Neuronal stem cell (in vitro differentiated cells): ENCODE results near the gene LYRM9.
"Not testable (repeated sequence)": the region's sequence is repeated elsewhere in the genome, so short reads cannot be mapped to it uniquely, and the experiment has no call there.

Source experiments
- DNase-seq: peaks from one replicate; pipeline ENCODE4 v3.0.0-alpha.2; 2013; ENCODE audit warnings: low spot score
- H2AFZ ChIP-seq: one replicate; pipeline ENCODE4 v1.6.1; 2013; ENCODE audit warnings: mild to moderate bottlenecking, low read length, inconsistent platforms
- H2AK5ac ChIP-seq: 2 replicates; pipeline ENCODE4 v1.6.1; 2013; ENCODE audit warnings: low read depth, mild to moderate bottlenecking, inconsistent platforms, low read length, moderate library complexity, mixed read lengths
- H2BK120ac ChIP-seq: 2 replicates; pipeline ENCODE4 v1.6.1; 2013; ENCODE audit warnings: low read depth, mild to moderate bottlenecking, inconsistent platforms, low read length, moderate library complexity, mixed read lengths
- H2BK12ac ChIP-seq: one replicate; pipeline ENCODE4 v1.6.1; 2013; ENCODE audit warnings: low read length, inconsistent platforms
- H2BK15ac ChIP-seq: 2 replicates; pipeline ENCODE4 v1.6.1; 2013; ENCODE audit warnings: mild to moderate bottlenecking, low read length, inconsistent platforms, mixed read lengths
- H2BK5ac ChIP-seq: one replicate; pipeline ENCODE4 v1.6.1; 2013; ENCODE audit warnings: inconsistent platforms, mild to moderate bottlenecking, low read length, moderate library complexity
- H3K14ac ChIP-seq: one replicate; pipeline ENCODE4 v1.6.1; 2013; ENCODE audit warnings: low read length, inconsistent platforms
- H3K18ac ChIP-seq: 2 replicates; pipeline ENCODE4 v1.6.1; 2013; ENCODE audit warnings: low read length, inconsistent platforms
- H3K23ac ChIP-seq: 2 replicates; pipeline ENCODE4 v1.6.1; 2013; ENCODE audit warnings: low read depth, mild to moderate bottlenecking, mixed read lengths, low read length, inconsistent platforms; ENCODE audit not compliant: poor library complexity
- H3K27ac ChIP-seq: replicated peaks from 3 replicates; pipeline ENCODE4 v1.5.1; 2013; ENCODE audit warnings: low read length, inconsistent platforms
- H3K27me3 ChIP-seq, 3 experiments: 2 replicates each; pipeline ENCODE4 v1.6.1; 2013; ENCODE audit warnings: low read length in 3 of 3, mild to moderate bottlenecking in 2 of 3, inconsistent platforms in 1 of 3, low read depth in 1 of 3, mixed read lengths in 1 of 3, moderate library complexity in 1 of 3; ENCODE audit not compliant: control insufficient read depth in 3 of 3, insufficient read depth in 3 of 3
- H3K36me3 ChIP-seq, 2 donors: replicated peaks in 1 of 2; 2 replicates each; pipeline ENCODE4 v1.6.1; 2013; ENCODE audit warnings: low read length in 2 of 2; ENCODE audit not compliant: control insufficient read depth in 2 of 2, insufficient read depth in 2 of 2
- H3K4ac ChIP-seq: 2 replicates; pipeline ENCODE4 v1.6.1; 2013; ENCODE audit warnings: inconsistent platforms, mild to moderate bottlenecking, low read length, moderate library complexity
- H3K4me1 ChIP-seq, 2 donors: 1 replicate in 1 of 2; 2 replicates in 1 of 2; pipeline ENCODE4 v1.6.1; 2013; ENCODE audit warnings: low read length in 2 of 2, low read depth in 1 of 2; ENCODE audit not compliant: control insufficient read depth in 2 of 2, insufficient read depth in 1 of 2
- H3K4me2 ChIP-seq: one replicate; pipeline ENCODE4 v1.6.1; 2013; ENCODE audit warnings: mild to moderate bottlenecking, low read length, inconsistent platforms; ENCODE audit not compliant: insufficient read depth, poor library complexity, severe bottlenecking
- H3K4me3 ChIP-seq, 2 donors: 2 replicates each; pipeline ENCODE4 v1.5.1; 2013; ENCODE audit warnings: low read length in 2 of 2, mild to moderate bottlenecking in 2 of 2, inconsistent platforms in 1 of 2, moderate library complexity in 1 of 2
- H3K79me1 ChIP-seq: one replicate; pipeline ENCODE4 v1.6.1; 2013; ENCODE audit warnings: low read depth, mild to moderate bottlenecking, inconsistent platforms, low read length, moderate library complexity
- H3K9ac ChIP-seq: one replicate; pipeline ENCODE4 v1.6.1; 2013; ENCODE audit warnings: mild to moderate bottlenecking, low read depth, low read length, inconsistent platforms; ENCODE audit not compliant: poor library complexity
- H3K9me3 ChIP-seq, 2 donors: replicated peaks in 1 of 2; 2 replicates each; pipeline versions ENCODE3 to v1.6.1; 2013; ENCODE audit warnings: low read length in 2 of 2, mild to moderate bottlenecking in 2 of 2, inconsistent platforms in 1 of 2, low read depth in 1 of 2, mixed read lengths in 1 of 2, moderate library complexity in 1 of 2; ENCODE audit not compliant: control insufficient read depth in 2 of 2, insufficient read depth in 1 of 2
- H4K8ac ChIP-seq: one replicate; pipeline ENCODE4 v1.6.1; 2013; ENCODE audit warnings: low read depth, mild to moderate bottlenecking, inconsistent platforms, low read length, moderate library complexity
- H4K91ac ChIP-seq: one replicate; pipeline ENCODE4 v1.6.1; 2013; ENCODE audit warnings: low read length, low read depth, mild to moderate bottlenecking, inconsistent platforms; ENCODE audit not compliant: poor library complexity
- WGBS, 2 donors: extraction: QIAGEN DNeasy Blood & Tissue Kit; methylation state at CpG; one replicate each; pipeline ENCODE4 v1.1.7; 2013; ENCODE audit warnings: missing lambda C conversion rate in 2 of 2, mixed read lengths in 1 of 2; ENCODE audit not compliant: insufficient read length in 2 of 2, insufficient replicate concordance in 1 of 2; ENCODE audit errors: extremely low coverage in 2 of 2; 5-methylcytosine and 5-hydroxymethylcytosine counted together

LYRM9 gene

DNA sequence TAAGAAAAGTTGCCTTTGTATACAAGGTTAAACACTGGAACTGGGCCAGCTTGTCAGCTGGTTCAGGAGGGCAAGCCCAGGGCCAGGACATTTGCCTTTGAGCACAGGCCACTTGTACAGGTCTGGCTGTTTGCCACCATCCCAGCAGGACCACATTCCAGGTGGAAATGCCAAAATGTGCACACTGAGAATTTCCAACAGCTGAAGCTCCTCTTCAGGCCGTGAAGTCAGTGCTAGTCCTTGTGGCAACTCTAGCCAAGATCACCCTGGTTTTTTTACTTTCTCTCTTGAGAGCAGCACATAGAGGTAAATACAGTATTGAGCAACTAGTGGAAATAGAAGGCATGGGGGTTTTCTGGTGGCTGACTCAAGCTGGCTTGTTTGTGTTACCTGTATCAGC lies 63.3 kb downstream of the LYRM9 start:
- not testable (repeated sequence) for H2AFZ ChIP-seq, H3K79me1 ChIP-seq, H3K4me1 ChIP-seq, H4K91ac ChIP-seq, H3K9ac ChIP-seq, H3K4ac ChIP-seq, H3K4me2 ChIP-seq, H2BK120ac ChIP-seq, H3K27ac ChIP-seq, H3K14ac ChIP-seq, H3K27me3 ChIP-seq, DNase-seq, H3K23ac ChIP-seq, H3K9me3 ChIP-seq, H3K36me3 ChIP-seq, H2BK12ac ChIP-seq, H3K4me3 ChIP-seq, H2AK5ac ChIP-seq, H2BK15ac ChIP-seq, H4K8ac ChIP-seq, H2BK5ac ChIP-seq
- no CpG with 5 or more reads among the region's 1 CpG for WGBS, 2 donors
- H3K18ac ChIP-seq, result peak overlapping the region; percentile 59

DNA sequence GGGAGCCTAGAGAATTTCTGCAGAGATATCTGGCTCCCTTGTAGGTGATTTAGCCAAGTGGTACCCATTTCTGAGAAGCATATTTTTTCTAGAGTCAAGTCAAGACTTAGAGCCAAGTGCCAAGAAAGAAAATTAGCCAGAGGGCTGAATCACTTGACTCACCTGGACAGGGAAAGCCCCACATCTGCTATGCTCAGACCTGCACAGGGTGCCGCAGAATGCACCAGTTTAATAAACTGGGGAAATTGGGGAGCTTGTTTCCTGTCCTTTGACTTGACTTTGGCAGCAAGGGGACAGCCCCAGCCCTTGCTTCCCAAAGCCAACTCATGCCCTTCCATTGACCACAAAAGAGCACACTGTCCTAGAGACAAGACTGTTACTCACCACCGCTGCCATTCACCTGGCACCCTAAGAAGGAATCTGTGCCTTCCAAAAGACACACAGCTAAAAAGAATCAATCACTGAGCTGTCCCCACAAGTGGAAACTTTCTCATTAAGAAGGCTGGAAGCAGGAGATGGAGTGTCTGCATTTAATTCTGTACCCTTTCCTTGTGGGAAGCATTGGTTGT lies 63.9 kb downstream of the LYRM9 start:
- H3K27ac ChIP-seq, result not testable (repeated sequence)

More for the DNA sequence above, 63.9 kb downstream of the LYRM9 start:
- not testable (repeated sequence) for H3K4me2 ChIP-seq, H2AFZ ChIP-seq, DNase-seq, H3K4me3 ChIP-seq, H3K9me3 ChIP-seq, H2BK12ac ChIP-seq, H2BK5ac ChIP-seq, H3K18ac ChIP-seq, H2BK120ac ChIP-seq, H4K91ac ChIP-seq, H3K9ac ChIP-seq, H3K79me1 ChIP-seq, H3K23ac ChIP-seq, H3K36me3 ChIP-seq, H3K4me1 ChIP-seq, H4K8ac ChIP-seq, H2AK5ac ChIP-seq, H2BK15ac ChIP-seq, H3K14ac ChIP-seq, H3K4ac ChIP-seq
- WGBS, 2 donors, result no CpG with 5 or more reads among the region's 2 CpGs
- peaks cover 0 to 13% (median 1%) of the 10 kb centered on the region in 3 experiments for H3K27me3 ChIP-seq
